Measurements from ENCODE around the gene DDX6. TPM values are rescaled to one million over a fixed set of nuclear protein-coding genes. Genes with fewer than 3 reads are reported as not detected.
"Not testable (repeated sequence)": the region's sequence is repeated elsewhere in the genome, so short reads cannot be mapped to it uniquely, and the experiment has no call there.

The DDX6 gene
- polyA plus RNA-seq, 1 donor from 2014 or later: 76.1 TPM

DNA sequence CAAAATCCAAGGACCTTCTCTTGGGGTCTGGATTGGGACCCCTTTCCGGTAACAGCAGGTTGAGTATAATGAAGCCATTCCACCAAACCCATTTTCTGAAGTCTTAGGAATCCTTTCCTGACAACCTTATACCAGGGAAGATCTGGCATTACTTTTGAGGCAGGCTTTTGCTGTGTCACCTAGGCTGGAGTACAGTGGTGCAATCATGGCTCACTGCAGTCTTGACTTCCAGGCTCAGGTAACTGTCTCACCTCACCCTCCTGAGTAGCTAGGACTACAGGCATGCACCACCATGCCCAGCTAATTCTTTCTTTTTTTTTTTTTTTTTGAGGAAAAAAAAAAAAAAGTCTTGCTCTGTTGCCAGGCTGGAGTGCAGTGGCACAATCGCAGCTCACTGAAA, 55.8 kb downstream of the DDX6 start (continued):
- TF ChIP-seq, protein P1, sequence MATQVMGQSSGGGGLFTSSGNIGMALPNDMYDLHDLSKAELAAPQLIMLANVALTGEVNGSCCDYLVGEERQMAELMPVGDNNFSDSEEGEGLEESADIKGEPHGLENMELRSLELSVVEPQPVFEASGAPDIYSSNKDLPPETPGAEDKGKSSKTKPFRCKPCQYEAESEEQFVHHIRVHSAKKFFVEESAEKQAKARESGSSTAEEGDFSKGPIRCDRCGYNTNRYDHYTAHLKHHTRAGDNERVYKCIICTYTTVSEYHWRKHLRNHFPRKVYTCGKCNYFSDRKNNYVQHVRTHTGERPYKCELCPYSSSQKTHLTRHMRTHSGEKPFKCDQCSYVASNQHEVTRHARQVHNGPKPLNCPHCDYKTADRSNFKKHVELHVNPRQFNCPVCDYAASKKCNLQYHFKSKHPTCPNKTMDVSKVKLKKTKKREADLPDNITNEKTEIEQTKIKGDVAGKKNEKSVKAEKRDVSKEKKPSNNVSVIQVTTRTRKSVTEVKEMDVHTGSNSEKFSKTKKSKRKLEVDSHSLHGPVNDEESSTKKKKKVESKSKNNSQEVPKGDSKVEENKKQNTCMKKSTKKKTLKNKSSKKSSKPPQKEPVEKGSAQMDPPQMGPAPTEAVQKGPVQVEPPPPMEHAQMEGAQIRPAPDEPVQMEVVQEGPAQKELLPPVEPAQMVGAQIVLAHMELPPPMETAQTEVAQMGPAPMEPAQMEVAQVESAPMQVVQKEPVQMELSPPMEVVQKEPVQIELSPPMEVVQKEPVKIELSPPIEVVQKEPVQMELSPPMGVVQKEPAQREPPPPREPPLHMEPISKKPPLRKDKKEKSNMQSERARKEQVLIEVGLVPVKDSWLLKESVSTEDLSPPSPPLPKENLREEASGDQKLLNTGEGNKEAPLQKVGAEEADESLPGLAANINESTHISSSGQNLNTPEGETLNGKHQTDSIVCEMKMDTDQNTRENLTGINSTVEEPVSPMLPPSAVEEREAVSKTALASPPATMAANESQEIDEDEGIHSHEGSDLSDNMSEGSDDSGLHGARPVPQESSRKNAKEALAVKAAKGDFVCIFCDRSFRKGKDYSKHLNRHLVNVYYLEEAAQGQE (IDR thresholded peaks at IDR 0.05; ENCODE audit: borderline replicate concordance): no peak

DNA sequence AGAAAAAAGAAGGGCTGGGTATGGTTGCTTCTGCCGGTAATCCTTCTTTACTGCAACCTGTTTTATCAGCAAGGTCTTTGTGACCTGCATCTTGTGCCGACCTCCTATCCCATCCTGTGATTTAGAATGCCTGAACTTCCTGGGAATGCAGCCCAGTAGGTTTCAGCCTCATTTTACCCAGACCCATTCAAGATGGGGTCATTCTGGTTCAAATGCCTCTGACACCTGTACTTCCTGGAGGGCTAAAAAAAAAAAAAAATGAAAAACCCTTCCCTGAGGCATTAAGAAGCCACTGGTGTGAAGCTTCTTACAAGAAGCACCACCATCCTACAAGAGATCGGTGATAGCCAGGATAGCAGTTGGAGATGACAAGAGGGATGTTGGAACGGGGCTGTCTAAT, 56.9 kb downstream of the DDX6 start:
- Histone ChIP-seq H3K27me3 (ENCODE audit: insufficient read depth, low read depth, low read length) (no peaks in the 10 kb centered on the region), H3K27ac (ENCODE audit: low read length) (no peak overlapping the region), H4K20me1 (ENCODE audit: insufficient read depth) (no peaks in the 10 kb centered on the region), H3K9me2 (ENCODE audit: insufficient read depth, low read length) (no peaks in the 10 kb centered on the region), H3K79me2 (replicated peaks; ENCODE audit: insufficient read depth, low read length) (no peaks in the 10 kb centered on the region), H2AFZ (ENCODE audit: low read depth, low read length) (no peak overlapping the region), H3K9me3 (ENCODE audit: low read length) (no peaks in the 10 kb centered on the region), H3F3A (ENCODE audit: insufficient read depth, low read length, poor library complexity, severe bottlenecking) (no peaks in the 10 kb centered on the region), H3K4me2 (ENCODE audit: low read length) (no peak overlapping the region), H3K4me3 (ENCODE audit: low read length) (no peak overlapping the region), H3K36me3 (ENCODE audit: insufficient read depth, low read length) (no peaks in the 10 kb centered on the region), H3K9ac (ENCODE audit: low read length) (no peak overlapping the region)
- TF ChIP-seq POLR2AphosphoS5 (IDR thresholded peaks at IDR 0.05) (no peak), EP300 (conservative IDR thresholded peaks at IDR 0.05; ENCODE audit: poor library complexity, severe bottlenecking) (no peak), SMC3 (conservative IDR thresholded peaks at IDR 0.05; ENCODE audit: poor library complexity) (no peak), CTCF (IDR thresholded peaks at IDR 0.05; ENCODE audit: poor library complexity, severe bottlenecking) (no peak), EZH2 (IDR thresholded peaks at IDR 0.05; ENCODE audit: borderline replicate concordance, insufficient read depth, low read length, poor library complexity, severe bottlenecking) (no peak), MXI1 (conservative IDR thresholded peaks at IDR 0.05; ENCODE audit: poor library complexity, severe bottlenecking) (no peak), TAF1 (IDR thresholded peaks at IDR 0.05; ENCODE audit: low read depth) (no peak), RAD21 (conservative IDR thresholded peaks at IDR 0.05) (no peak)
- TF ChIP-seq, protein P1 (IDR thresholded peaks at IDR 0.05; ENCODE audit: borderline replicate concordance): no peak

- H3K9ac ChIP-seq (ENCODE audit: low read length); H3K79me2 ChIP-seq (replicated peaks; ENCODE audit: insufficient read depth, low read length); H3K36me3 ChIP-seq (ENCODE audit: insufficient read depth, low read length); H3F3A ChIP-seq (ENCODE audit: insufficient read depth, low read length, poor library complexity, severe bottlenecking); H3K27ac ChIP-seq (ENCODE audit: low read length); H3K27me3 ChIP-seq (ENCODE audit: insufficient read depth, low read depth, low read length); H2AFZ ChIP-seq (ENCODE audit: low read depth, low read length); H4K20me1 ChIP-seq (ENCODE audit: insufficient read depth); H3K9me3 ChIP-seq (ENCODE audit: low read length); H3K4me3 ChIP-seq (ENCODE audit: low read length); H3K9me2 ChIP-seq (ENCODE audit: insufficient read depth, low read length); H3K4me2 ChIP-seq (ENCODE audit: low read length): not testable (repeated sequence)
These were observed 61.2 kb downstream of the DDX6 start for GRCh38 chr11:118729753-118730152.

- not testable (repeated sequence) for H3K9me3 ChIP-seq (ENCODE audit: low read length); H3K27me3 ChIP-seq (ENCODE audit: insufficient read depth, low read depth, low read length); H3K9ac ChIP-seq (ENCODE audit: low read length); H3F3A ChIP-seq (ENCODE audit: insufficient read depth, low read length, poor library complexity, severe bottlenecking); H4K20me1 ChIP-seq (ENCODE audit: insufficient read depth); H3K79me2 ChIP-seq (replicated peaks; ENCODE audit: insufficient read depth, low read length); H3K27ac ChIP-seq (ENCODE audit: low read length); H3K4me2 ChIP-seq (ENCODE audit: low read length); H3K36me3 ChIP-seq (ENCODE audit: insufficient read depth, low read length); H3K9me2 ChIP-seq (ENCODE audit: insufficient read depth, low read length); H2AFZ ChIP-seq (ENCODE audit: low read depth, low read length); H3K4me3 ChIP-seq (ENCODE audit: low read length)
These were observed 62.9 kb downstream of the DDX6 start for GRCh38 chr11:118728112-118728511.

DNA sequence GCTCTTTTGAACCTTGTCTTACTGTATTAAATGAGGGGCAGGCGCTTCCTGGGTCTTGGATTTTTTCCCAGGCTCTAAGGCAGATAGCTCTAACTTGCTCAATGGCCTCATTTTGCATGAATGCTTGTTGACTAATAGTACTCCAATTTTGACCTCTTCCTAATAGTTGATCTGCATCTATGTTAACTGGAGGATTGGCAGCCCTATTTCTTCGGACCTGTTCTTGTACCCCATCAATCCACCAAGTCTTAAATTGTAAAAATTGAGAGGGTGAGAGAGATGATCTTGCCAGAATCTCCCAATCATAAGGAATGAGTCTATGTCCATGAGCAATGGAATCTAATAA, 63.3 kb downstream of the DDX6 start:
- not testable (repeated sequence) for H3K9me2 ChIP-seq (ENCODE audit: insufficient read depth, low read length); H3K27me3 ChIP-seq (ENCODE audit: insufficient read depth, low read depth, low read length); H3K9me3 ChIP-seq (ENCODE audit: low read length); H2AFZ ChIP-seq (ENCODE audit: low read depth, low read length); H3K4me3 ChIP-seq (ENCODE audit: low read length); H3K4me2 ChIP-seq (ENCODE audit: low read length); H3K9ac ChIP-seq (ENCODE audit: low read length); H3K27ac ChIP-seq (ENCODE audit: low read length); H3K36me3 ChIP-seq (ENCODE audit: insufficient read depth, low read length); H4K20me1 ChIP-seq (ENCODE audit: insufficient read depth); H3F3A ChIP-seq (ENCODE audit: insufficient read depth, low read length, poor library complexity, severe bottlenecking); H3K79me2 ChIP-seq (replicated peaks; ENCODE audit: insufficient read depth, low read length)

All from neural cell (in vitro differentiated cells).